ENCODE measurements around the gene CCNL1.
"Not testable (repeated sequence)": the region's sequence is repeated elsewhere in the genome, so short reads cannot be mapped to it uniquely, and the experiment has no call there.

CCNL1 gene

GRCh38 chr3:157159762-157160657 is at the start of gene CCNL1:
Gene CCNL1, minus strand, starts transcription at chr3:157160147. Its CDS starts 53 bp downstream, at chr3:157160094.
- peak; percentile 62 for DNase-seq (ENCODE audit: low spot score)

GRCh38 chr3:157204880-157205279 is 44.9 kb upstream of the CCNL1 start:
- no peak for DNase-seq (ENCODE audit: low spot score)

GRCh38 chr3:157204431-157204830 is 44.5 kb upstream of the CCNL1 start:
- no peak for DNase-seq (ENCODE audit: low spot score)

- DNase-seq (ENCODE audit: low spot score), result peak; percentile 20
Measured at GRCh38 chr3:157201648-157202278, 41.8 kb upstream of the CCNL1 start.

- no peak for DNase-seq (ENCODE audit: low spot score)
Measured at GRCh38 chr3:157199841-157200240, 39.9 kb upstream of the CCNL1 start.

GRCh38 chr3:157195965-157196364 is 36.0 kb upstream of the CCNL1 start:
- DNase-seq (ENCODE audit: low spot score), result no peak

GRCh38 chr3:157191149-157191548 is 31.2 kb upstream of the CCNL1 start:
- DNase-seq (ENCODE audit: low spot score), result not testable (repeated sequence)

GRCh38 chr3:157190380-157190872 is 30.5 kb upstream of the CCNL1 start:
- DNase-seq (ENCODE audit: low spot score), result no peak

- no peak for DNase-seq (ENCODE audit: low spot score)
Measured at GRCh38 chr3:157188391-157188790, 28.4 kb upstream of the CCNL1 start.

GRCh38 chr3:157182879-157183278 is 22.9 kb upstream of the CCNL1 start:
- DNase-seq (ENCODE audit: low spot score), result no peak

GRCh38 chr3:157180262-157180661 is 20.3 kb upstream of the CCNL1 start:
- DNase-seq (ENCODE audit: low spot score), result no peak

GRCh38 chr3:157179365-157179803 is 19.4 kb upstream of the CCNL1 start:
- DNase-seq (ENCODE audit: low spot score), result no peak

- DNase-seq (ENCODE audit: low spot score), result not testable (repeated sequence)
Measured at GRCh38 chr3:157178503-157179364, 18.8 kb upstream of the CCNL1 start.

GRCh38 chr3:157177801-157178453 is 18.0 kb upstream of the CCNL1 start:
- DNase-seq (ENCODE audit: low spot score), result not testable (repeated sequence)

- no peak for DNase-seq (ENCODE audit: low spot score)
Measured at GRCh38 chr3:157176934-157177333, 17.0 kb upstream of the CCNL1 start.

GRCh38 chr3:157175691-157176507 is 16.0 kb upstream of the CCNL1 start:
- DNase-seq (ENCODE audit: low spot score), result no peak

GRCh38 chr3:157174649-157175498 is 14.9 kb upstream of the CCNL1 start:
- DNase-seq (ENCODE audit: low spot score), result peak; percentile 81

GRCh38 chr3:157174290-157174648 is 14.3 kb upstream of the CCNL1 start:
- no peak for DNase-seq (ENCODE audit: low spot score)

GRCh38 chr3:157173343-157173742 is 13.4 kb upstream of the CCNL1 start:
- DNase-seq (ENCODE audit: low spot score), result not testable (repeated sequence)

GRCh38 chr3:157172746-157173145 is 12.8 kb upstream of the CCNL1 start:
- no peak for DNase-seq (ENCODE audit: low spot score)
